ENCODE results near the gene PAM. TPM values are rescaled to one million over a fixed set of nuclear protein-coding genes. Genes with fewer than 3 reads are reported as not detected.

PAM gene
- total RNA-seq, 4 donors from 2014 or later: 73.0 to 181 (median 138) TPM

- H3K27me3 ChIP-seq: no peaks in the 10 kb centered on the region
- H3K36me3 ChIP-seq: no peaks in the 10 kb centered on the region
- no peak for TF ChIP-seq EP300 (IDR thresholded peaks at IDR 0.05; ENCODE audit: low read depth)
- no peak for TF ChIP-seq POLR2AphosphoS5 (IDR thresholded peaks at IDR 0.05)
- TF ChIP-seq POLR2A (IDR thresholded peaks at IDR 0.05): no peak
- TF ChIP-seq CTCF (IDR thresholded peaks at IDR 0.05): no peak
- WGBS, 2 donors (ENCODE audit: low coverage in 1 of 2): 71 to 80% methylated on average over 3 of the region's 3 CpGs
- no peaks in the 10 kb centered on the region for H3K9me3 ChIP-seq
- H3K27ac ChIP-seq: no peak overlapping the region
- in situ Hi-C loops (cut with MboI; ENCODE audit: low pct_ligation_motif_present in 1 of 4, low pct_unique_long_range_greater_than_20kb in 1 of 4, low sequenced_read_pairs in 3 of 4) (loop anchor here in 1 of 4 donors (25.0 kb wide), 1 partner anchor 182 kb away; no protein-coding TSS in a partner anchor), intact Hi-C loops (cut with DNase I; ENCODE audit: low total_unique reads) (no loop called here)
- no peak for DNase-seq
- H3K4me3 ChIP-seq: no peak overlapping the region
- H3K4me1 ChIP-seq: no peaks in the 10 kb centered on the region
Observed at GRCh38 chr5:102969641-102970040, 214.5 kb downstream of the PAM start.

DNA sequence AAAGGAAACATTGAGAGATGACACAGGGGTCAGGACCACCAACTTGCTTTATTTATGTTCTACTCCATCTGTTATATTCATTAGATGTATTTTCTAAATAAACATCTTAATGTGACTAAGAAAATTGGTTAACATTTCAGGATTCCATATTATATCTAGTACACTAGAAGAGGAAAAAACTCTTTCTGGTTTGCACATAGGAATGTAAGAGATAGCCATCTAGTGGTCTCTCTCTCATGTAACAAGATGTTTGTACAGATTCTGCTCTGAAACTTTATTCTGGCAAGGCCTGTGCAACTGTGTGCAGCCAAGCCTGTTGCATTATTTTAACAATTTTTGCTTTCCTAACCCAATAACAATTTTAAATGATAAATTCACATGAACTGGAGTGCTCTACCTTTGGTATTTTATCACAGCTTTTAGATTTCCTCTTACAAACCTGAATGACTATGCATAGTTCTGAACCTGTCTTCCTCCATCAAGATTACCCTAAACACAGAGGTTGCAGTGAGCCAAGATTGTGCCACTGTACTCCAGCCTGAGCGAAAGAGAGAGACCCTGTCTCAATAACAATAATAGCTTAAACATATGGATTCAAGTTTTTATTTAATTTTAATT lies 216.7 kb downstream of the PAM start:
- no peak for DNase-seq
- intact Hi-C loops (cut with DNase I; ENCODE audit: low total_unique reads): no loop called here
- H3K9me3 ChIP-seq: no peaks in the 10 kb centered on the region
- no peaks in the 10 kb centered on the region for H3K27me3 ChIP-seq
- no peaks in the 10 kb centered on the region for H3K4me1 ChIP-seq
- no peaks in the 10 kb centered on the region for H3K36me3 ChIP-seq
- H3K27ac ChIP-seq: no peak overlapping the region
- in situ Hi-C loops (cut with MboI; ENCODE audit: low pct_ligation_motif_present in 1 of 4, low pct_unique_long_range_greater_than_20kb in 1 of 4, low sequenced_read_pairs in 3 of 4): loop anchor here in 1 of 4 donors (25.0 kb wide), 1 partner anchor 184 kb away; no protein-coding TSS in a partner anchor
- no peak overlapping the region for H3K4me3 ChIP-seq
- TF ChIP-seq POLR2A (IDR thresholded peaks at IDR 0.05): no peak
- TF ChIP-seq CTCF (IDR thresholded peaks at IDR 0.05): peak; percentile 28 to 44 (median 37)
- 75 to 82% methylated on average over 1 of the region's 1 CpG for WGBS, 2 donors (ENCODE audit: low coverage in 1 of 2)

DNA sequence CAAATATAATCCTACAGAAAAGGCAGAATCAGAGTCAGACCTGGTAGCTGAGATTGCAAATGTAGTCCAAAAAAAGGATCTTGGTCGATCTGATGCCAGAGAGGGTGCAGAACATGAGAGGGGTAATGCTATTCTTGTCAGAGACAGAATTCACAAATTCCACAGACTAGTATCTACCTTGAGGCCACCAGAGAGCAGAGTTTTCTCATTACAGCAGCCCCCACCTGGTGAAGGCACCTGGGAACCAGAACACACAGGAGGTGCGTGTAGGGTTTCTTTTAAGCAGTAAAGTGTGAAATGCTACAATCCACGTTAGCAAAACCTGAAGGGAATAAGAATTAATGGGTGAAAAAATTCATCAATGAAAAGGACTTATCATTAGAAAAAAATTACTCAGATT lies 219.1 kb downstream of the PAM start:
- no peaks in the 10 kb centered on the region for H3K4me1 ChIP-seq
- H3K36me3 ChIP-seq: no peaks in the 10 kb centered on the region
- in situ Hi-C loops (cut with MboI; ENCODE audit: low pct_ligation_motif_present in 1 of 4, low pct_unique_long_range_greater_than_20kb in 1 of 4, low sequenced_read_pairs in 3 of 4): loop anchor here in 1 of 4 donors (25.0 kb wide), 1 partner anchor 187 kb away; no protein-coding TSS in a partner anchor
- H3K9me3 ChIP-seq: no peaks in the 10 kb centered on the region
- H3K27ac ChIP-seq: no peak overlapping the region
- 83 to 84% methylated on average over 2 to 3 of the region's 3 CpGs for WGBS, 2 donors (ENCODE audit: low coverage in 1 of 2)
- no peaks in the 10 kb centered on the region for H3K27me3 ChIP-seq
- H3K4me3 ChIP-seq: no peak overlapping the region
- intact Hi-C loops (cut with DNase I; ENCODE audit: low total_unique reads): no loop called here
- no peak for DNase-seq
- TF ChIP-seq POLR2AphosphoS5 (IDR thresholded peaks at IDR 0.05): no peak
- TF ChIP-seq EP300 (IDR thresholded peaks at IDR 0.05; ENCODE audit: low read depth): no peak
- TF ChIP-seq POLR2A (IDR thresholded peaks at IDR 0.05): no peak
- no peak for TF ChIP-seq CTCF (IDR thresholded peaks at IDR 0.05)

- 90 to 98% methylated on average over 4 of the region's 4 CpGs for WGBS, 2 donors (ENCODE audit: low coverage in 1 of 2)
- in situ Hi-C loops (cut with MboI; ENCODE audit: low pct_ligation_motif_present in 1 of 4, low pct_unique_long_range_greater_than_20kb in 1 of 4, low sequenced_read_pairs in 3 of 4): no loop called here
- intact Hi-C loops (cut with DNase I; ENCODE audit: low total_unique reads): no loop called here
Observed at GRCh38 chr5:102975045-102975444, 219.9 kb downstream of the PAM start.

More at GRCh38 chr5:102975045-102975444, 219.9 kb downstream of the PAM start:
- TF ChIP-seq POLR2AphosphoS5 (IDR thresholded peaks at IDR 0.05) (no peak), EP300 (IDR thresholded peaks at IDR 0.05; ENCODE audit: low read depth) (no peak), CTCF (IDR thresholded peaks at IDR 0.05) (no peak), POLR2A (IDR thresholded peaks at IDR 0.05) (no peak)
- no peaks in the 10 kb centered on the region for H3K36me3 ChIP-seq
- H3K27ac ChIP-seq: no peak overlapping the region
- no peaks in the 10 kb centered on the region for H3K4me1 ChIP-seq
- H3K9me3 ChIP-seq: no peaks in the 10 kb centered on the region
- DNase-seq: no peak
- no peaks in the 10 kb centered on the region for H3K27me3 ChIP-seq
- no peak overlapping the region for H3K4me3 ChIP-seq

Data from transverse colon (tissue), 4 donors.